Activated naive CD4-positive, alpha-beta T cell treated with anti-CD3 and anti-CD28 coated beads, Interleukin-2, amount 50 U/mL, for 72 hours (primary cell): ENCODE measurements around the gene DNAH8. TPM values are rescaled to one million over a fixed set of nuclear protein-coding genes. Genes with fewer than 3 reads are reported as not detected.
A peak's percentile ranks its signal among the peaks of the same experiment; 100 is the strongest.

Experiments used
- ATAC-seq, 2 donors: fragments of 150-1000 bp; cut with Tn5 transposase; 2 replicates each; pipeline ENCODE4 v1.10.0; 2021; ENCODE audit warnings: mild to moderate bottlenecking in 2 of 2, moderate library complexity in 2 of 2
- DNase-seq, 2 donors: peaks; one replicate each; pipeline ENCODE4 v3.0.0; 2021 to 2022; ENCODE audit warnings: low spot score in 2 of 2
- H3K27ac Mint-ChIP-seq, 2 donors: one replicate each; pipeline ENCODE4 v1.8.0; 2022; ENCODE audit warnings: mild to moderate bottlenecking in 2 of 2, mixed read lengths in 2 of 2
- H3K36me3 Mint-ChIP-seq, 2 donors: one replicate each; pipeline ENCODE4 v1.8.0; 2022; ENCODE audit warnings: mixed read lengths in 2 of 2
- H3K9me3 Mint-ChIP-seq, 2 donors: one replicate each; pipeline ENCODE4 v1.8.0; 2022; ENCODE audit warnings: mixed read lengths in 2 of 2
- total RNA-seq, 2 donors: library from RNA; stranded (reverse); gene quantifications; one replicate each; pipeline ENCODE4 v1.2.3, GENCODE V29; 2022

The DNAH8 gene
- total RNA-seq, 2 donors from 2014 or later = 1.1 TPM; not detected in 1

DNA sequence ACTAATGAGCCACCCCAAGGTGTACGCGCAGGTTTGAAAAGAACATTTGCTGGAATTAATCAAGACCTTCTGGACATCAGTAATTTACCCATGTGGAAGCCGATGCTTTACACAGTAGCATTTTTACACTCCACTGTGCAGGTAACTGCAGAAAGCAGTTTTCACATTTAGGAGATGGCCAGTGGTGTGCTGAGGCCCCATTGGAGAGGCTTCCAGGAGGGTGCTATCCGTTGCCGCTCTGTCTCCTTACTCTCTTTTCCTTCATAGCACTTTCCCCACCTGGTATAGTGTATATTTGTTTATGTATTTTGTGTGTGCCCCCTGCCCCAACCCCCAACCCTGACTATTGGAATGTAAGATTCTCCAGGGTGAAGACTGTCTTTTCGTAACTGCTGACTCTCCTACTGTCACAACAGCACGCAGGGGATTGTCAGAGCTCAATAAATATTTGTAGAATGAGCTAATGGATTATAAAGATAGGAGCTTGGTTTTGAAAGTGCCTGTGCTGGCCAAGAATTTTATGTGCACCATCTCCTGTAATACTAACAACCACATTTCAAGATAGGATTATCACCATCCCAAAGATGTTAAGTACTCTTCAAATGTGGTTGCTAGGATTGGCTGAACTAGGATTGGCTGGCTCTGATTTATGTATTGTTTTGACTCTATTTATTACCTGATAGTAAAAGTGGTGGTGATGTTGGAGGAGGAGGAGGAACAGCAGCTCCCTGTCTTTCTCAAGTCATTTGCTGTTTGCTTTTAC is 259.5 kb downstream of the DNAH8 start:
- ATAC-seq = no peak
- H3K9me3 Mint-ChIP-seq = no peaks in the 10 kb centered on the region
- no peak overlapping the region for H3K27ac Mint-ChIP-seq
- DNase-seq = no peak
- H3K36me3 Mint-ChIP-seq = no peaks in the 10 kb centered on the region

DNA sequence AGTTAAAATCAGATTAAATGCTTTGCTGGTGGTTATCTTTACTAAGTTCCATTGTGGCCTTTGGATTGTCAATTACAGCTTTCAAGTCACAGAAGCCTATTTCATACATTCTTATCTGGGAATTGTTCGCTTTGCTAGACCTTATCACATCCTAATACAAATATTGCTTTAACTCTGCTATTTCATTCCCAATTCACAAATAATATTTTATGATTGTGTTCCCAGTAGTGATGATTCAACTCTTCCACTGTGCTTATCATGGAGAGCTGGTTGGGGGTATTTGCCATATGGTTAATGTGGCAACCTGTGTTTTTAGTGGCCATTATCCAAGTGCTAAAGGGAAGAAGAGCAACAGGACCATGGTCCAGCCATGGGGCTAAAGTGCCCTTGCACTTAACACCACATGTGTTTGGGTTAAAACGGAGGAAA is 260.5 kb downstream of the DNAH8 start:
- H3K27ac Mint-ChIP-seq = no peak overlapping the region
- no peaks in the 10 kb centered on the region for H3K36me3 Mint-ChIP-seq
- no peaks in the 10 kb centered on the region for H3K9me3 Mint-ChIP-seq
- DNase-seq (no peak), ATAC-seq (no peak)

DNA sequence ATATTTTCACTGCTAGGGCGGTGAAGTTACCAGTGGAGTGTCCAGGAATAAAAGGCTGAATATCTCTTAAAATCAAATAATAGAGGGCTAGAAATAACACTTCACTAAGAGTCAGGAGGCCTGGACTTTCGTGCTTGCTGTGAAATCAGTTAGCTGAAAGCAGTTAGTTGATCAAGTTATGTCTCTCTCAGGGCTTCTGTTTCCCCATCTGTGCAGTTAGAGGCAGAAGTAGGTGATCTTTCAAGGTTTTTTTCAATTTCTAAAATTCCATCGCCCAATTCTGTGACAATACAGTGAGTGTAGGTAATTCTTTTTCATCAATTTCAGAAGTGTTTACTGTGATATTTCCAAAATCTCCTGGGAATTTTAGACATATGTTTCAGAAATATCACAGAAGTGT is 260.9 kb downstream of the DNAH8 start:
- Mint-ChIP-seq H3K27ac (no peak overlapping the region), H3K9me3 (no peaks in the 10 kb centered on the region), H3K36me3 (no peaks in the 10 kb centered on the region)
- no peak for DNase-seq
- no peak for ATAC-seq

DNA sequence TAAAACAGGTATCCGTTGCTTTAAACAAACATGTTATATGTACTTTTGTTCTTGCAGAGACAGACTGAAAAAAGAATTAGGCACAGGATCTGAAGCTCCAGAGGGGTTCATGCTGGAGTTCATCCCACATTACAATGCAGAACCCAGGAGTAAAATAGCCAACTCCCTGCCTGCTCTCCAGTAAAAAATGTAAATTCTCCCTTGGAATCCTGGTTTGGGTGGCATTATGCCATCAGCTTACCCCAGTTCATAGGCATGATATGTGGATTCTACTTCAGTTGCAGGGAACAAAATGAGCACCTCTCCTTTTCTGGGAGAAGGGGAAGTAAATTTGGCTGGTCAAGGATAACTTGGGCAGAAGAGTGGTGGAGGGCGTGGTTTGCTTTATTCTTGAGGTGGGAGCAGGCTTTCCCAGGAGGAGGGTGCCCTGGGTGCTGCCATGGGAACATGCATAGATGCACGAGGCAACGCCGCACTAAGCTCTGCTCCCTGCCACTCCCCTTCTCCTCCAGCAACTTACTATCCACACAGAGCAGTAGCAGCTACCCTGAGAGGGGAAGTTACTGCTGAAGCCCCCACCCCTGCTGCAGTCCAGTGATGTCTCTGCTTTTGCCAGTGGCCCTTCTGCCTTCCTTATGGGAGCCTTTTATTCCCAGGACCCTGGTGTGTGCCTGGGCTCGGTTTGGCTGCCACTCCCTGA is 261.8 kb downstream of the DNAH8 start:
- Mint-ChIP-seq H3K36me3 (no peaks in the 10 kb centered on the region), H3K27ac (no peak overlapping the region), H3K9me3 (no peaks in the 10 kb centered on the region)
- ATAC-seq (no peak), DNase-seq (no peak)

DNA sequence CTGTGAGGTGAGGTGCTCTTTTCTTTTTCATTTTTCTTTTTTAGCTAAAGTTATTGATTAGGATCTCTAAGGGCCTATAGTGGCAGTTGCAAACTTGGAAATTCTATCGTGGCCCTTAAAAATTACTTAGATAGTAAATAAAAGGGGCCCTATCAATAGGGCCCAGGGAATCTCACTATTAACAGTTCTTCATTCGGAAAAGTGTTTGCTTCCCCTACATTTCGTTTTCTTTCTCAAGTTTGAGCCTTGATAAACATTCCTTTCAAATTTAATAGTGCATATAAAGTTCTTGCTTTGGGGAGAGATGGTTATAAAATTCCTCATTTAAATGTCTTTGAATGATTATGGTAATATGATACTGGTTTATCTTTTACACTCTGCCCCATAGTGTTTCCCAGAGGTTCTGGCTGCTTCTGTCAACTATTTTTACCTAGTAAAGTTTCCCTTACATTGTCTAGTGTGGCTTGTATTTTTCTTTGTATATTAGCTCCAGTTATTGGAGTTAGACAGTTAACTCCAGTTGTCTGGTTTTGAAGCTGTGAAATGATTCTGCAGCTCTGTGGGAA is 263.1 kb downstream of the DNAH8 start:
- H3K9me3 Mint-ChIP-seq = no peaks in the 10 kb centered on the region
- H3K36me3 Mint-ChIP-seq = no peaks in the 10 kb centered on the region
- DNase-seq (no peak), ATAC-seq (no peak)
- H3K27ac Mint-ChIP-seq = no peak overlapping the region

DNA sequence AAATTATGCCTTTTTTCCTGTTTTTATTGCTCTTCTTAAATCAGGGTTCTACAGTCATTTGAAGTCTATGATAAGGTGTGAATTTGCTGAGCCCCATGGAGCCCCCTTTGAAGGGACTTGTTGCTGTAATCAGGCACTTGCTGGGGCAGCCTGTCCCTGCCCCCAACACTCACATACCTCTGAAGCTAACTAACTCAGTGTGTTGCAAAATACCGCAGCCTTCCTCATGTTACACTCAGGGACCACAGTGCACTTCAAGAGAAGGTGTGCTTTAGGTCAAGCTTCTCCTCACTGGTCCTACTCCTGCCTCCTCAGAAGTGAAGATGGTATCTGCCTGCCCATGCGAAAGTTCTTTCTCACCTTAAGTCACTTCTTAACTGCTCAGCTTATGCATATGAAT is 267.4 kb downstream of the DNAH8 start:
- no peak for ATAC-seq
- H3K27ac Mint-ChIP-seq = no peak overlapping the region

DNA sequence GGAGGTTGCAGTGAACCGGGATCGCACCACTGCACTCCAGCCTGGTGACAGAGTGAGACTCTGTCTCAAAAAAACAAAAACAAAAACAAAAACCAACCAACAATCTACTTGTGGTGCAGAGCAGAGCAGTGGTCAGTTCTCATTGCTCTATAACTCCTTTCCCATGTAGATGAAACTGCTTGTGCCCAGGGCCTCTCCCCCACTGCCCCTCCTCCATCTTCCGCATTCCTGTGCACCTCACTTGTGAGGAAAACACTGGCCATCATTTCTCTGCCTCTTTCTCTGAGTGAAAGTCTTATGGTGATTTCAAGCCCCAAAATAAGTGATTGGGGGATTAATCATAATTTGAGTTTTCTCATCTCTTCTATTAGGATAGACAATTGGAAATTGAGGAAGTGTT is 269.6 kb downstream of the DNAH8 start:
- DNase-seq = no peak
- ATAC-seq = no peak
- Mint-ChIP-seq H3K27ac (no peak overlapping the region), H3K9me3 (no peaks in the 10 kb centered on the region), H3K36me3 (no peaks in the 10 kb centered on the region)

More for the DNA sequence above, 267.4 kb downstream of the DNAH8 start:
- DNase-seq = no peak
- Mint-ChIP-seq H3K36me3 (no peaks in the 10 kb centered on the region), H3K9me3 (no peaks in the 10 kb centered on the region)

DNA sequence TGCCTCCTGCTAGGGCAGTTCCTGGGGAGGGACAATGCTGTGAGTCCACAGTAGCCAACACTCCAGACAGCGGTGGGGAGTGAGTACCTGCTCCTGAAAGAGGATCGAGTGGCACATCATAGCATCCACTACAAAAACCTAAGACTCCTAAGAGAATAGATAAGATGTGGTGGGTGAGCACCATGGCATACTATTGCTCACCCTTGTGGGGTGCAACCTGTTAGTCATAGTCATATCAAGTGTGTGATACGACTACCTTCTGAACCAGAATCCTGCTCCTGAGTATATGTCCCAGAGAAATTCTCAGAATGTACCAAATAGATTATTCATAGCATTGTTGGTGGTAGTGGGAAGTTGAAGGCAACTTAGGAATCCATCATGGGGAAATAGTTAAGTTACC is 270.7 kb downstream of the DNAH8 start:
- Mint-ChIP-seq H3K9me3 (no peaks in the 10 kb centered on the region), H3K36me3 (no peaks in the 10 kb centered on the region), H3K27ac (no peak overlapping the region)
- DNase-seq (no peak), ATAC-seq (peak; percentile 57 to 73)

DNA sequence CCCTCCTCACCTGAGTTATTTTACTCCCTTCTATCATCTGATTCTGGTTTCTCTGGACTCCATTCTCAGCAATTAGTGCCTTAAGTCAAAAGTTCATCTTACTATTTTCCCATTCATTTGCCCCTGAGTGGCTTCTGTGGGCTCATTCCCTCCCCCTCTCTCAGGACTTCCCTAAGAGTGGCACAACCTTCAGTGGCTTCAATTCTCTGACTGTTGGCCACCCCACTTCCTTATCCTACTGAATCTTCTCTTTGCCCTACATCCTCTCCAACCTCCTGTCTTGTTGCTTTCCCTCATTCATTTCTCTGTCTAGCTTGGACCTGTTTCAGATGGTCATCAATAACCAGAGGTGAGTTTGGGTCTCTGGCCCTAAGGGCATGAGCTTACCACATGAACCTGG is 272.4 kb downstream of the DNAH8 start:
- H3K36me3 Mint-ChIP-seq = no peaks in the 10 kb centered on the region
- ATAC-seq (no peak), DNase-seq (no peak)
- no peak overlapping the region for H3K27ac Mint-ChIP-seq
- no peaks in the 10 kb centered on the region for H3K9me3 Mint-ChIP-seq

DNA sequence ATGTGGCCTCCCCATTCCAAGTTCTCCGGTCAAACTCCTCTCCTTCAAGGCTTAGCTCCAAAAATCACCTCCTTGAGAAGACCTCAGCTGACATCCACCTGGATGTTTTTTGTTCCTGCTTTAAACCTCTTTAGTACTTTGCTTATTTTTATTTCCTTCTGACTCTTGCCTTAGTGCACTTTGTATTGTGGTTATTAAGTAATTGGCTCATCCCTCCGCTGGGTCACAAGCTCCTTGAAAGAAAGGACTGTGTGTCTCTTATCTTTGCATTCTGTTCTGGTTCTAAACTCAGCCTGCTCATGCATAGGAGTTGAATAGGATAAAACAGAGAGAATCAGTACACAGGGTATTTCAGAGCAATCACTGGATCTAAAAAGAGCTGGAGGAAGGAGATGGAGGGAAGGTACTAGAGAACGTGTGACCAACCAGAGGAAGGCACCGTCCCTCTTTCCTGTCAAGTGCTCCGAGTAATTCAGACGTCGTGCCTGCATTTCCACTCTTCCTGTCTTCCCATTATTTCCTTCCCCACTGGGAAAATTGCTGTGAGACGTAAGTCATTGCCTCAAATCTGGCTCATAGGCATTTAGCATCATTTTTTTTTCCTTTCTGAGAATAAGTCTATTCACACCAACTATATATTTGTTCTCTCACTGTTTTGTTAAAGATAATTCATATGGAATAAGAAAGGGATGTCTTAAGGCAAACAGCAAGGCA is 273.8 kb downstream of the DNAH8 start:
- Mint-ChIP-seq H3K9me3 (no peaks in the 10 kb centered on the region), H3K27ac (no peak overlapping the region), H3K36me3 (no peaks in the 10 kb centered on the region)
- no peak for DNase-seq
- no peak for ATAC-seq

DNA sequence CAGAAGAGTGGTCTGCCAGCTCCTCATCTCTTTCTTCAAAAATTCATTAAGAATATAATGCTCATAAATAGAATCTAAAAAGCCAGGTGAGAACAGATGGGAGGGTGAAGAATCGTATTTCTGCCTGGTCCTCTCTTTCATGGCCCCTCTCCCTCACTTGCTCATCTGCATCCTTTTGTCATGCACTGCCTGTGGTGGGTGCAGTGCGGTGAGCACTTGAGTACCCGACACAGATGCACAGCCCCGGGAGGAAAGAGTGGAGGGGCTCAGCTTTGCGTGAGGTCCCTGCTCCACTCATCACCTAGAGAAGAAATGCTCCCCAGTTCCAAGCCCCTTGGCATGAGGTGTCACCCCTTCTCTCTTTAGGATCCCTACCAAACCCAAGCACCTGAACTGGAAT is 275.4 kb downstream of the DNAH8 start:
- Mint-ChIP-seq H3K9me3 (no peaks in the 10 kb centered on the region), H3K27ac (no peak overlapping the region), H3K36me3 (no peaks in the 10 kb centered on the region)
- ATAC-seq = no peak
- DNase-seq = no peak

DNA sequence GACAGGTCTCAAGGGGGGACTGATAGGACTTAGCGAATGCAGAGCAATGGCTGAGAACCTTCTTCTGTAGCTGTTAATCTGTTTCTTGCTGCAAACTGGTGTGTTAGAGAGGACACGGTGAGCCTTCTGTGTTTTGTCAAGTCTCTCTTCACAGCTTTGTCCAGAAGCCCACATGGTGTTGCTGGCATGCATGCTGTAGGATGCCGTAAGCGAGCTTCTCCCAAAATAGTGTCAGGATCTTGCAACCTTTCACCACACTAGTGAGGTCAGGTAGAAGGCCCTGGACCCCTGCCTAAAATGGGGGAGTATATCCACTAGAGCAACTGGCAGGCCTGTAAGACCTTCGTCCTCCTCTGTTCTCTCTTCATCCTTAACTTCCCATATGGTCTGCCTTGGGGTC is 281.6 kb downstream of the DNAH8 start:
- ATAC-seq (no peak), DNase-seq (no peak)
- no peaks in the 10 kb centered on the region for H3K36me3 Mint-ChIP-seq
- no peaks in the 10 kb centered on the region for H3K9me3 Mint-ChIP-seq
- peak overlapping the region in 1 of 2 donors; percentile 25 for H3K27ac Mint-ChIP-seq

DNA sequence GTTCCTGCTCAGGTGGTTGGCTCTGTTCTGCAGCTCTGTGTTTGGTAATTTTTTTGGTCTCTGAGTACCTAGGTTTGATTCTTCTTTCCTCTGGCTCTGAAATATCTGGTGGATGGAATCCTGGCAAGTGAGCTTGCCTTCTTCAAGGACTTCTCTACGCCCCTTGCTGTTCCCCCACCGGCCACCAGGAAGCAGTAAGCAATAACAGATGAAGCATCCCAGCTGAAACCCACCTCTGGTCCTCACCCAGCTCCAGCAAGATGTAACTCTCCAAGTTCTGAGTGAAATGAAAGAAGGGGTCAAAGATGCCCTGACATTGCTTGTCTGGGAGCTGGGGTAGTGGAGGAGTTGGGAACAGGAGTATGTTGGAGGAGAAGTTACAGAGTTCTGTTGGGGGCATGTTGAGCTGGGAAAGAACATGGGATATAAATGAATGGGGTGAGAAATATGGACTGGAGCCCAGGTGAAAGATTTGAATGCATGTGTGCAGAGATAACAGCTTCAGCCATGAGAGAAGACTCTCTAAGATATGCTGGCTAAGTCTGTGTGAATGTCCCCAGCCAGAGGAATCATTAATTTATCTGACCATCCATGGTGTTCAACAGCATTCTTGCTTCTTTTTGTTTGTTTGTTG is 282.1 kb downstream of the DNAH8 start:
- no peaks in the 10 kb centered on the region for H3K36me3 Mint-ChIP-seq
- ATAC-seq (no peak), DNase-seq (peak in 1 of 2 donors; percentile 42)
- no peaks in the 10 kb centered on the region for H3K9me3 Mint-ChIP-seq
- no peak overlapping the region for H3K27ac Mint-ChIP-seq

DNA sequence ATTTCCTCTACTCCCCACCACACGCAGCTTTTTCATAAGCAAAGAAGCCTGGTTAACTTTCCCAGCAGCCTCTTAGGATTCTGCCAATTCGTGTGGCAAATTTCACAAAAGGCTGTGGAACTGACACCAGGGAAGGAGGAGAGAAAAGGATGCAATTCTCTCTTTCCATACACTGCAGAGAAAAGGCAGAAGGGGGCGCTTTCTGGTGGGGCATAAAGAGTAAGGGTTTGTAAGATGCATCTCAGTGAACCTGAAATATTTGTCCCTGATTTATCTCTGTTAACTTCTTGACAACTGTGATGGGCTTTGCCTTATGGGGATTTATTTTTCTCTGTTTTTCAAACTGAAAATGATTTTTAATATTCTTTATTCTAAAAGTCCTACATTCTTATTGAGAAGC is 288.0 kb downstream of the DNAH8 start:
- H3K9me3 Mint-ChIP-seq = no peaks in the 10 kb centered on the region
- ATAC-seq (no peak), DNase-seq (peak in 1 of 2 donors; percentile 13)
- H3K27ac Mint-ChIP-seq = no peak overlapping the region
- no peaks in the 10 kb centered on the region for H3K36me3 Mint-ChIP-seq

DNA sequence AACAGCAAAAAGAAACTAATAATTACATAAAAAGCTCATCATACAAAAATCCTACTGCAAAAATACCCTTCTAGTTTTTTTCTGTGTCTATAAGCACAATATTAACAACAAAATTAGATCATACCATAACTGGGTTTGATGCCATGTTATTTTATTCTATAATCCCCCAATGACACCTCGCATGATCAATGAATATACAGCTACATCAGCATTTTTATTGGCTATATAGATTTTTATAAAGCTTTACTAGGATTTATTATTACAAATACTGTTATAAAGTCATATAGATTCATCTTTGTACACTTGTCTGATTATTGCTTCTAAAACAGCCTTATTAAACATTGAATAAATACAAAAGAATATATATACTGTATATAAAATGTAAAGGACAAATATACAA is 288.4 kb downstream of the DNAH8 start:
- no peak for ATAC-seq
- no peaks in the 10 kb centered on the region for H3K9me3 Mint-ChIP-seq

DNA sequence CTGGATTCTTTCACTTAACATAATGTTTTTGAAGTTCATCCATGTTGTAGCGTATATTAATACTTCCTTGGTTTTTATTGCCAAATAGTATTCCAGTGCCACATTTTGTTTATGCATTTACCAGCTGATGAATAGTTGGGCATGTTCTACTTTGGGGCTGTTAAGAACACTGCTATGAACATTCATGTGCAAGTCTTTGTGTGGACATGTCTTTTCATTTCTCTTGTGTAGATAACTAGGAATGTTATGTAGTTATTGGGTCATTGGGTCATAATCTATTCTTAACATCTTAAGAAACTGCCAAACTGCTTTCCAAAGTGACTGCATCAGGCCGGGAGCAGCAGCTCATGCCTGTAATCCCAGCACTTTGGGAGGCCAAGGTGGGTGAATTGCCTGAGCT is 289.7 kb downstream of the DNAH8 start:
- H3K36me3 Mint-ChIP-seq = no peaks in the 10 kb centered on the region
- DNase-seq (no peak), ATAC-seq (no peak)
- no peaks in the 10 kb centered on the region for H3K9me3 Mint-ChIP-seq
- no peak overlapping the region for H3K27ac Mint-ChIP-seq

More for the DNA sequence above, 288.4 kb downstream of the DNAH8 start:
- no peaks in the 10 kb centered on the region for H3K36me3 Mint-ChIP-seq
- no peak overlapping the region for H3K27ac Mint-ChIP-seq
- DNase-seq = no peak

DNA sequence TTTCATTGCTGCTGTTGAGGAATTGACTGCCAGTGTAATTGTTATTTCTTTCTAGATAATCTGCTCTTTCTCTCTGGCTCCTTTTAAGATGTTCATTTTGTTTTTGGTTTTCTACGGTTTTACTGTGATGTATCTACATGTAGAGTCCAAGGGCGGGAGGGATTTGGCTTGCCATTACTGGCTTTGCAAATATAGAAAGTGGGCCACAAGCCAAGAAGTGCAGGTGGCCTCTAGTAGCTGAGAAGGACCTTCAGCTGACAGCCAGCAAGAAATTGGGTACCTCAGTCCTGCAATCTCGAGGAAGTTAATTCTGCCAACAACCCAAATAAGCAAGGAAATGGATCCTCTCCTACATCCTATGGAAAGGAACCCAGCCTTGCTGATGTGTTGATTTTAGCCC is 290.7 kb downstream of the DNAH8 start:
- no peak for ATAC-seq
- no peaks in the 10 kb centered on the region for H3K9me3 Mint-ChIP-seq
- DNase-seq = no peak
- H3K27ac Mint-ChIP-seq = no peak overlapping the region
- no peaks in the 10 kb centered on the region for H3K36me3 Mint-ChIP-seq
